NCI-H748 (cell line): ENCODE results near the gene DENND2A.
"Not testable (repeated sequence)": the region's sequence is repeated elsewhere in the genome, so short reads cannot be mapped to it uniquely, and the experiment has no call there.

Experiments
- DNase-seq: peaks from one replicate; lab custom pipeline; 2025; ENCODE audit not compliant: unreplicated experiment; lab: John Stamatoyannopoulos, UW

Gene DENND2A

GRCh38 chr7:140518370-140519006 lies 122.1 kb downstream of the DENND2A start:
- no peak for DNase-seq

- DNase-seq, result peak; percentile 90
Observed at GRCh38 chr7:140517546-140518369, 122.9 kb downstream of the DENND2A start.

- peak; percentile 94 for DNase-seq
Observed at GRCh38 chr7:140512317-140513000, 128.2 kb downstream of the DENND2A start.

GRCh38 chr7:140509789-140510188 lies 130.8 kb downstream of the DENND2A start:
- DNase-seq, result peak; percentile 18

GRCh38 chr7:140507556-140507955 lies 133.1 kb downstream of the DENND2A start:
- not testable (repeated sequence) for DNase-seq

- DNase-seq, result peak; percentile 99
Observed at GRCh38 chr7:140506788-140507464, 133.7 kb downstream of the DENND2A start.

- no peak for DNase-seq
Observed at GRCh38 chr7:140501966-140502365, 138.6 kb downstream of the DENND2A start.

- DNase-seq, result not testable (repeated sequence)
Observed at GRCh38 chr7:140497807-140498206, 142.8 kb downstream of the DENND2A start.

- DNase-seq, result no peak
Observed at GRCh38 chr7:140497241-140497769, 143.3 kb downstream of the DENND2A start.

GRCh38 chr7:140495514-140496097 lies 145.0 kb downstream of the DENND2A start:
- DNase-seq, result no peak

GRCh38 chr7:140494867-140495266 lies 145.7 kb downstream of the DENND2A start:
- DNase-seq, result no peak

GRCh38 chr7:140489026-140489359 lies 151.6 kb downstream of the DENND2A start:
- DNase-seq, result no peak

GRCh38 chr7:140485500-140486265 lies 154.9 kb downstream of the DENND2A start:
- DNase-seq, result no peak

- no peak for DNase-seq
Observed at GRCh38 chr7:140484951-140485499, 155.6 kb downstream of the DENND2A start.

- no peak for DNase-seq
Observed at GRCh38 chr7:140484479-140484878, 156.1 kb downstream of the DENND2A start.

GRCh38 chr7:140479739-140480084 lies 160.9 kb downstream of the DENND2A start:
- DNase-seq, result no peak

GRCh38 chr7:140479062-140479738 lies 161.4 kb downstream of the DENND2A start, which contains the start of gene MKRN1:
TSS of gene MKRN1 (minus strand) at chr7:140479505. CDS start at chr7:140479344, 161 bp downstream.
- peak; percentile 99 for DNase-seq

- peak; percentile 80 for DNase-seq
Observed at GRCh38 chr7:140478246-140479061, 162.2 kb downstream of the DENND2A start.
